Endothelial cell of umbilical vein (primary cell): Measurements from ENCODE around the gene DIP2A. TPM values are rescaled to one million over a fixed set of nuclear protein-coding genes. Genes with fewer than 3 reads are reported as not detected.

Experiments
- BruUV-seq: library from RNA; stranded (reverse); fragments of 400-500 nt; replicated peaks from 2 replicates; lab custom pipeline; 2021; lab: Mats Ljungman, UMichigan
- CTCF ChIA-PET: fragments of 300-600, 350-600 bp; sonication (Branson Sonifier 250); formaldehyde crosslinking; loops from one replicate; lab custom pipeline; 2021; ENCODE audit warnings: antibody characterized with exemption, inconsistent platforms; lab: Charles Lee
- POLR2A ChIA-PET: fragments of 300-600, 350-600 bp; sonication (Branson Sonifier 250); formaldehyde crosslinking; loops from one replicate; lab custom pipeline; 2021; ENCODE audit warnings: antibody characterized with exemption, inconsistent platforms; lab: Charles Lee
- DNase-seq: peaks from one replicate; pipeline ENCODE4 v3.0.0-alpha.2; 2011; ENCODE audit warnings: low read depth, low spot score
- FAIRE-seq: peaks from 2 replicates; lab custom pipeline; 2011; peaks lifted over from hg19 to GRCh38; lab: Jason Lieb, UNC
- H2AFZ ChIP-seq: 2 replicates; pipeline ENCODE4 v1.6.0; 2012; ENCODE audit warnings: low read depth, low read length, control low read depth, inconsistent platforms
- H3K27ac ChIP-seq: 2 replicates; pipeline ENCODE4 v1.5.1; 2011; ENCODE audit warnings: low read depth, mild to moderate bottlenecking, control low read depth, low read length, moderate library complexity; ENCODE audit not compliant: insufficient read depth
- H3K27me3 ChIP-seq, 2 experiments: 2 replicates each; pipeline versions ENCODE4 v1.6.0 to v1.6.1; 2011; ENCODE audit warnings: low read length in 2 of 2, mixed read lengths in 1 of 2; ENCODE audit not compliant: control insufficient read depth in 2 of 2, insufficient read depth in 2 of 2
- H3K36me3 ChIP-seq, 2 experiments: 2 replicates in 1 of 2; 3 replicates in 1 of 2; pipeline ENCODE4 v1.5.1; 2011; ENCODE audit warnings: low read length in 2 of 2, mild to moderate bottlenecking in 1 of 2, moderate library complexity in 1 of 2; ENCODE audit not compliant: control insufficient read depth in 2 of 2, insufficient read depth in 2 of 2; ENCODE audit errors: extremely low read depth in 1 of 2
- H3K4me1 ChIP-seq: 3 replicates; pipeline ENCODE4 v1.5.1; 2011; ENCODE audit warnings: mild to moderate bottlenecking, low read length; ENCODE audit not compliant: control insufficient read depth, insufficient read depth; ENCODE audit errors: extremely low read depth
- H3K4me2 ChIP-seq: 2 replicates; pipeline ENCODE4 v1.6.1; 2011; ENCODE audit warnings: low read length, control low read depth, mixed read lengths; ENCODE audit not compliant: insufficient read depth
- H3K4me3 ChIP-seq, 3 experiments: fragments of 200-600 bp in 1 of 3; sonication (generic), shearing (Covaris generic) in 1 of 3; replicated peaks in 1 of 3; 2 replicates each; pipeline ENCODE4 v1.5.1; 2011 to 2016; ENCODE audit warnings: control low read depth in 3 of 3, low read length in 3 of 3, mild to moderate bottlenecking in 2 of 3, inconsistent platforms in 1 of 3, low read depth in 1 of 3, moderate library complexity in 1 of 3; ENCODE audit not compliant: insufficient read depth in 1 of 3
- H3K79me2 ChIP-seq: 2 replicates; pipeline ENCODE4 v1.6.0; 2012; ENCODE audit warnings: low read length, inconsistent platforms; ENCODE audit not compliant: control insufficient read depth, insufficient read depth
- H3K9ac ChIP-seq: replicated peaks from 2 replicates; pipeline ENCODE3; 2011; ENCODE audit warnings: low read length, control low read depth; ENCODE audit not compliant: insufficient read depth; ENCODE audit errors: extremely low read depth
- H3K9me1 ChIP-seq: replicated peaks from 3 replicates; pipeline ENCODE4 v1.6.0; 2011; ENCODE audit warnings: mild to moderate bottlenecking, low read length; ENCODE audit not compliant: control insufficient read depth, insufficient read depth; ENCODE audit errors: extremely low read depth
- H3K9me3 ChIP-seq: replicated peaks from 2 replicates; pipeline ENCODE4 v1.5.1; 2012; ENCODE audit warnings: low read length, inconsistent platforms; ENCODE audit not compliant: control insufficient read depth, insufficient read depth
- H4K20me1 ChIP-seq: replicated peaks from 2 replicates; pipeline ENCODE3; 2011; ENCODE audit warnings: mild to moderate bottlenecking, low read length; ENCODE audit not compliant: control insufficient read depth, insufficient read depth; ENCODE audit errors: extremely low read depth
- EZH2 ChIP-seq: IDR thresholded peaks from 2 replicates; pipeline ENCODE4 v1.6.1; 2012; ENCODE audit warnings: borderline replicate concordance, low read depth, mild to moderate bottlenecking, moderate library complexity, low read length, inconsistent platforms; ENCODE audit not compliant: severe bottlenecking
- FOS ChIP-seq: IDR thresholded peaks from 2 replicates; pipeline ENCODE4 v1.6.1; 2011; ENCODE audit warnings: mild to moderate bottlenecking, low read length, moderate library complexity, borderline replicate concordance; ENCODE audit not compliant: insufficient read depth
- GATA2 ChIP-seq: IDR thresholded peaks from 2 replicates; pipeline ENCODE4 v1.7.0; 2011; ENCODE audit warnings: low read depth, mild to moderate bottlenecking, moderate library complexity, mixed read lengths, low read length; ENCODE audit not compliant: insufficient read length, insufficient read depth
- JUN ChIP-seq: IDR thresholded peaks from 2 replicates; pipeline ENCODE4 v1.6.1; 2011; ENCODE audit warnings: borderline replicate concordance, low read depth; ENCODE audit not compliant: insufficient read length, insufficient read depth
- MAX ChIP-seq: IDR thresholded peaks from 2 replicates; pipeline ENCODE4 v1.6.1; 2011; ENCODE audit not compliant: insufficient read depth, insufficient read length
- MYC ChIP-seq: IDR thresholded peaks from one replicate; pipeline ENCODE4 v1.6.1; 2011; ENCODE audit warnings: mild to moderate bottlenecking, low read depth, low read length
- POLR2A ChIP-seq: IDR thresholded peaks from 2 replicates; pipeline ENCODE4 v1.6.1; 2012; ENCODE audit warnings: low read depth, mild to moderate bottlenecking, control low read depth, low read length
- POLR2AphosphoS5 ChIP-seq: IDR thresholded peaks from 2 replicates; pipeline ENCODE4 v1.6.1; 2012; ENCODE audit warnings: low read depth, mild to moderate bottlenecking, control low read depth, low read length, moderate library complexity; ENCODE audit not compliant: insufficient read depth
- dilution Hi-C: fragments of 300-500 bp; cut with MboI; formaldehyde crosslinking; loops from one replicate; pipeline ENCODE4 v1.15.0; 2019; ENCODE audit warnings: low sequenced_read_pairs; ENCODE audit not compliant: extremely low pct_ligation_motif_present
- intact Hi-C: fragments of 100-400 bp; cut with micrococcal nuclease; formaldehyde crosslinking; loops from one replicate; pipeline ENCODE4 v1.10.0; 2022
- polyA plus RNA-seq, 4 experiments: library from polyadenylated mRNA; depleted of rRNA in 3 of 4; stranded (reverse) in 3 of 4; unstranded in 1 of 4; fragments of >200 nt; gene quantifications; 2 replicates each; pipeline versions ENCODE4 v1.2.1 to v1.2.3, GENCODE V29; 2011 to 2012; ENCODE audit warnings: missing spikeins in 1 of 4
- total RNA-seq: library from RNA; stranded (reverse); gene quantifications from 2 replicates; pipeline ENCODE4 v1.2.3, GENCODE V29; 2021
- TF ChIP-seq, protein P1 (sequence below), 2 donors: IDR thresholded peaks; 1 replicate in 1 of 2; 2 replicates in 1 of 2; pipeline ENCODE4 v1.5.1; 2011; ENCODE audit warnings: low read length in 2 of 2, mild to moderate bottlenecking in 2 of 2, moderate library complexity in 2 of 2, control low read depth in 1 of 2, inconsistent platforms in 1 of 2, low read depth in 1 of 2; ENCODE audit not compliant: insufficient read depth in 1 of 2; ENCODE audit errors: extremely low read depth in 1 of 2

Gene DIP2A
- total and polyA plus RNA-seq, 2 donors (not counting 3 experiments of a cell fraction or from before 2014, with no cell fraction given) = 34.5 to 62.1 TPM

DNA sequence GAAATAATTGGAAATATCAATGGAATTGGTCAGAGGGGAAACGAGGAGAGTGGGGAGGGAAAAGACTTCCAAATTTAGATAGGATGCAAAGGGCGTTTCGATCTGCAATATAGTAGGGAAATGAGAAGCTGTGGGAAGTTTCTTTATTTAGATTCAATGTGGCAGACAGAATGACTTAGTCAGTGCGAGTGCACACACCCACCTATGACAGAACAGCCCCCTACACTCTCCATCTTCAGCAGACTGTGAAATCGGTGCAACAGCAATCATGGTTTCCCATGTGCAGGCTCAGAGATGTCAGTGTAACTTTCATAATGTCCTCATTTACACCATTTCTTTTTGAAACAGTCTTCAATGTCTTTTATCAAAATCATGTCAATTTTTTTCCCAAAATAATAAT lies 46.0 kb downstream of the DIP2A start:
- dilution Hi-C loops = no loop called here
- intact Hi-C loops = no loop called here
- H3K36me3 ChIP-seq = peaks cover 7 to 17% of the 10 kb centered on the region in 2 experiments
- POLR2A ChIA-PET = no interaction called here
- TF ChIP-seq GATA2 (no peak), JUN (no peak), MAX (no peak), POLR2AphosphoS5 (no peak), MYC (no peak), POLR2A (no peak), FOS (no peak), EZH2 (no peak)
- TF ChIP-seq, protein P1, sequence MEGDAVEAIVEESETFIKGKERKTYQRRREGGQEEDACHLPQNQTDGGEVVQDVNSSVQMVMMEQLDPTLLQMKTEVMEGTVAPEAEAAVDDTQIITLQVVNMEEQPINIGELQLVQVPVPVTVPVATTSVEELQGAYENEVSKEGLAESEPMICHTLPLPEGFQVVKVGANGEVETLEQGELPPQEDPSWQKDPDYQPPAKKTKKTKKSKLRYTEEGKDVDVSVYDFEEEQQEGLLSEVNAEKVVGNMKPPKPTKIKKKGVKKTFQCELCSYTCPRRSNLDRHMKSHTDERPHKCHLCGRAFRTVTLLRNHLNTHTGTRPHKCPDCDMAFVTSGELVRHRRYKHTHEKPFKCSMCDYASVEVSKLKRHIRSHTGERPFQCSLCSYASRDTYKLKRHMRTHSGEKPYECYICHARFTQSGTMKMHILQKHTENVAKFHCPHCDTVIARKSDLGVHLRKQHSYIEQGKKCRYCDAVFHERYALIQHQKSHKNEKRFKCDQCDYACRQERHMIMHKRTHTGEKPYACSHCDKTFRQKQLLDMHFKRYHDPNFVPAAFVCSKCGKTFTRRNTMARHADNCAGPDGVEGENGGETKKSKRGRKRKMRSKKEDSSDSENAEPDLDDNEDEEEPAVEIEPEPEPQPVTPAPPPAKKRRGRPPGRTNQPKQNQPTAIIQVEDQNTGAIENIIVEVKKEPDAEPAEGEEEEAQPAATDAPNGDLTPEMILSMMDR (IDR thresholded peaks at IDR 0.05; ENCODE audit: extremely low read depth in 1 of 2, insufficient read depth in 1 of 2, low read depth in 1 of 2, low read length in 2 of 2) = no peak
- FAIRE-seq (no peak), DNase-seq (no peak)
- H3K9me3 ChIP-seq = no peaks in the 10 kb centered on the region
- H3K4me2 ChIP-seq = no peak overlapping the region
- peaks cover 13% of the 10 kb centered on the region for H3K4me1 ChIP-seq
- H3K9me1 ChIP-seq = no peaks in the 10 kb centered on the region
- no peak overlapping the region for H3K9ac ChIP-seq
- H3K27ac ChIP-seq = no peak overlapping the region
- CTCF ChIA-PET = no interaction called here
- H2AFZ ChIP-seq = no peak overlapping the region
- H3K79me2 ChIP-seq = peaks cover 2% of the 10 kb centered on the region
- H3K27me3 ChIP-seq = no peaks in the 10 kb centered on the region
- H4K20me1 ChIP-seq = peaks cover 3% of the 10 kb centered on the region
- H3K4me3 ChIP-seq = no peak overlapping the region
- no TSS peak for BruUV-seq
